GM12878 (cell line): ENCODE results near the gene SEPTIN1. TPM values are rescaled to one million over a fixed set of nuclear protein-coding genes. Genes with fewer than 3 reads are reported as not detected.

Experiments
- CHD2 ChIP-seq: IDR thresholded peaks from 2 replicates; pipeline ENCODE4 v1.6.1; 2011; ENCODE audit warnings: low read depth, low read length, improper control_type of control experiment, borderline replicate concordance
- FOS ChIP-seq: IDR thresholded peaks from 3 replicates; pipeline ENCODE4 v1.6.1; 2011; ENCODE audit warnings: borderline replicate concordance; ENCODE audit not compliant: insufficient read length; ENCODE audit errors: extremely low read depth
- FOXM1 ChIP-seq: IDR thresholded peaks from 2 replicates; pipeline ENCODE4 v1.6.1; 2012; ENCODE audit warnings: low read depth, mild to moderate bottlenecking, inconsistent platforms, low read length, moderate library complexity
- MXI1 ChIP-seq: fragments of 150-350 bp; IDR thresholded peaks from 2 replicates; pipeline ENCODE4 v1.6.1; 2011; ENCODE audit warnings: low read depth, mild to moderate bottlenecking, inconsistent platforms, low read length, improper control_type of control experiment
- SRF ChIP-seq, 2 experiments: IDR thresholded peaks; 2 replicates each; pipeline ENCODE4 v1.6.1; 2011; ENCODE audit warnings: low read depth in 2 of 2, low read length in 2 of 2, mild to moderate bottlenecking in 1 of 2, moderate library complexity in 1 of 2
- SUZ12 ChIP-seq: fragments of 200-600 bp; sonication (generic); IDR thresholded peaks from one replicate; pipeline ENCODE4 v1.6.1; 2018; ENCODE audit warnings: antibody characterized with exemption, mild to moderate bottlenecking; ENCODE audit not compliant: unreplicated experiment
- TBL1XR1 ChIP-seq: IDR thresholded peaks from 2 replicates; pipeline ENCODE4 v1.6.1; 2012; ENCODE audit warnings: low read depth, low read length, improper control_type of control experiment
- YBX1 ChIP-seq: fragments of 450-650 bp; IDR thresholded peaks from 2 replicates; pipeline ENCODE4 v1.6.1; 2016; ENCODE audit warnings: antibody characterized with exemption
- ZNF24 ChIP-seq: fragments of 450-650 bp; IDR thresholded peaks from 2 replicates; pipeline ENCODE4 v1.6.1; 2017; ENCODE audit warnings: antibody characterized with exemption, mild to moderate bottlenecking
- polyA plus RNA-seq, 11 experiments: library from polyadenylated mRNA; depleted of rRNA in 4 of 11; unstranded in 6 of 11; stranded (reverse) in 5 of 11; fragments of >200 nt; fragmentation: Nextera tagmentation in 4 of 11; fragmentation: Illumina TruSeq in 1 of 11; extraction: Ambion mirVana in 4 of 11; extraction: Trizol in 1 of 11; gene quantifications; 1 replicate in 1 of 11; 2 replicates in 10 of 11; pipeline versions ENCODE4 v1.2.1 to v1.2.3, GENCODE V29; 2011 to 2016; ENCODE audit warnings: inconsistent platforms in 2 of 11, missing spikeins in 2 of 11, low read depth in 1 of 11
- total RNA-seq, 4 experiments: library from RNA; depleted of rRNA in 3 of 4; stranded (reverse); fragments of >200 nt in 3 of 4; fragmentation: Illumina TruSeq in 1 of 4; extraction: Trizol in 1 of 4; gene quantifications; 2 replicates each; pipeline versions ENCODE4 v1.2.1 to v1.2.3, GENCODE V29; 2013 to 2021
- TF ChIP-seq, protein P1 (sequence below): fragments of 450-650 bp; formaldehyde crosslinking; IDR thresholded peaks from 2 replicates; pipeline ENCODE4 v1.5.0; 2022; ENCODE audit warnings: mild to moderate bottlenecking, missing genetic modification characterization
- TF ChIP-seq, protein P2 (sequence below): fragments of 150-350 bp; IDR thresholded peaks from 2 replicates; pipeline ENCODE4 v1.6.1; 2016; ENCODE audit warnings: low read depth, low read length
- TF ChIP-seq, protein P3 (sequence below), 3 experiments: IDR thresholded peaks in 2 of 3; conservative IDR thresholded peaks in 1 of 3; 2 replicates each; pipeline ENCODE4 v1.5.1; 2011; ENCODE audit warnings: low read depth in 3 of 3, low read length in 3 of 3, mild to moderate bottlenecking in 3 of 3, control low read depth in 2 of 3, moderate library complexity in 2 of 3, inconsistent platforms in 1 of 3, mixed read lengths in 1 of 3; ENCODE audit not compliant: control insufficient read depth in 2 of 3, insufficient read depth in 1 of 3; ENCODE audit errors: extremely low read depth in 1 of 3
- TF ChIP-seq, protein P4 (sequence below): IDR thresholded peaks from 2 replicates; pipeline ENCODE4 v1.6.1; 2012; ENCODE audit warnings: low read depth, low read length, improper control_type of control experiment
- TF ChIP-seq, protein P5 (sequence below): IDR thresholded peaks from 2 replicates; pipeline ENCODE4 v1.6.1; 2011; ENCODE audit warnings: low read depth, mild to moderate bottlenecking, low read length, moderate library complexity, borderline replicate concordance; ENCODE audit errors: extremely low read depth
- TF ChIP-seq, protein P6 (sequence below): IDR thresholded peaks from 2 replicates; pipeline ENCODE4 v1.6.1; 2012; ENCODE audit warnings: low read depth, low read length, improper control_type of control experiment
- TF ChIP-seq, protein P7 (sequence below): IDR thresholded peaks from 2 replicates; pipeline ENCODE4 v1.6.1; 2012; ENCODE audit warnings: low read depth, low read length, improper control_type of control experiment

Gene SEPTIN1
- total and polyA plus RNA-seq, 10 of the 15 experiments (the other 5 are each of a cell fraction or from before 2014, with no cell fraction given), result 2.8 to 153 (median 94.1) TPM

DNA sequence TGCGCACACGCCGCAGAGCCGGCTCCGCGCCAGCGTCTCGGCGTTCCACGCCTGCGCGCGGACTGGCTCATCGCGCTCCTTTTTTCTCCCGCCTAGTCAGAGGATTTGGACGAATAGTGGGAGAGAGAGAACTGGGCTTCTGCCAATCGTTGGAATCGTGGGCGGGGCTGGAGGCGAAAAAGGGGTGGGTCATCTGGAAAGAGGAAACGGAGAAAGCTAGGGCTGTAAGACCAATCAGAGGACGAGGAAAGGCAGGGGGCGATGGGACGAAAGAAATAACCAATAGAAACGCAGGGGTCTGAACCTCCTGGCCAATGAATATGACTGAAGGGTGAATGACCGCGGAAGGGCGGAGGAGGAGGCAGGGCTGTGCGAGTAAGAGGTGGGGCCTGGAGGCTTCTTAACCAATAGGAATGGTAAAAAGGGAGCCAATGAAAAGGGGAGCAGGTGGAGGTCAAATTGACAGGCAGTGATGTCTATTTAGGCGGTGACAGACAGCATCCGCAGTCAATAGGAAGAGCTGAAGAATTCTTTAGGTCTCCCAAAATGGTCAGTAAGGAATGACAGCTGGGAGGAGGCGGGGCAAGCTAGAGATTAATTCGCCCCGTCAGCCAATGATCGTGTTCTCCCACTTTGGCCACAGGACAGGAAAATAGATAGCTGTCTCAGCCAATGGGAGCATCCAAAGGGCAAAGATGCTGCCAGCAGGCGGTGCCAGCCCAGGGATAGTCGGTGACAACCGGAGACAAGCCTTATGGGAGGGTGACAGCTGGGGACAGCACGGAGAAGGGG is 11.7 kb downstream of the SEPTIN1 start, which contains the start of gene TBC1D10B (continued):
- TF ChIP-seq, protein P1, sequence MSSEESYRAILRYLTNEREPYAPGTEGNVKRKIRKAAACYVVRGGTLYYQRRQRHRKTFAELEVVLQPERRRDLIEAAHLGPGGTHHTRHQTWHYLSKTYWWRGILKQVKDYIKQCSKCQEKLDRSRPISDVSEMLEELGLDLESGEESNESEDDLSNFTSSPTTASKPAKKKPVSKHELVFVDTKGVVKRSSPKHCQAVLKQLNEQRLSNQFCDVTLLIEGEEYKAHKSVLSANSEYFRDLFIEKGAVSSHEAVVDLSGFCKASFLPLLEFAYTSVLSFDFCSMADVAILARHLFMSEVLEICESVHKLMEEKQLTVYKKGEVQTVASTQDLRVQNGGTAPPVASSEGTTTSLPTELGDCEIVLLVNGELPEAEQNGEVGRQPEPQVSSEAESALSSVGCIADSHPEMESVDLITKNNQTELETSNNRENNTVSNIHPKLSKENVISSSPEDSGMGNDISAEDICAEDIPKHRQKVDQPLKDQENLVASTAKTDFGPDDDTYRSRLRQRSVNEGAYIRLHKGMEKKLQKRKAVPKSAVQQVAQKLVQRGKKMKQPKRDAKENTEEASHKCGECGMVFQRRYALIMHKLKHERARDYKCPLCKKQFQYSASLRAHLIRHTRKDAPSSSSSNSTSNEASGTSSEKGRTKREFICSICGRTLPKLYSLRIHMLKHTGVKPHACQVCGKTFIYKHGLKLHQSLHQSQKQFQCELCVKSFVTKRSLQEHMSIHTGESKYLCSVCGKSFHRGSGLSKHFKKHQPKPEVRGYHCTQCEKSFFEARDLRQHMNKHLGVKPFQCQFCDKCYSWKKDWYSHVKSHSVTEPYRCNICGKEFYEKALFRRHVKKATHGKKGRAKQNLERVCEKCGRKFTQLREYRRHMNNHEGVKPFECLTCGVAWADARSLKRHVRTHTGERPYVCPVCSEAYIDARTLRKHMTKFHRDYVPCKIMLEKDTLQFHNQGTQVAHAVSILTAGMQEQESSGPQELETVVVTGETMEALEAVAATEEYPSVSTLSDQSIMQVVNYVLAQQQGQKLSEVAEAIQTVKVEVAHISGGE (CRISPR knock-in tag), result no peak
- TF ChIP-seq, protein P2, sequence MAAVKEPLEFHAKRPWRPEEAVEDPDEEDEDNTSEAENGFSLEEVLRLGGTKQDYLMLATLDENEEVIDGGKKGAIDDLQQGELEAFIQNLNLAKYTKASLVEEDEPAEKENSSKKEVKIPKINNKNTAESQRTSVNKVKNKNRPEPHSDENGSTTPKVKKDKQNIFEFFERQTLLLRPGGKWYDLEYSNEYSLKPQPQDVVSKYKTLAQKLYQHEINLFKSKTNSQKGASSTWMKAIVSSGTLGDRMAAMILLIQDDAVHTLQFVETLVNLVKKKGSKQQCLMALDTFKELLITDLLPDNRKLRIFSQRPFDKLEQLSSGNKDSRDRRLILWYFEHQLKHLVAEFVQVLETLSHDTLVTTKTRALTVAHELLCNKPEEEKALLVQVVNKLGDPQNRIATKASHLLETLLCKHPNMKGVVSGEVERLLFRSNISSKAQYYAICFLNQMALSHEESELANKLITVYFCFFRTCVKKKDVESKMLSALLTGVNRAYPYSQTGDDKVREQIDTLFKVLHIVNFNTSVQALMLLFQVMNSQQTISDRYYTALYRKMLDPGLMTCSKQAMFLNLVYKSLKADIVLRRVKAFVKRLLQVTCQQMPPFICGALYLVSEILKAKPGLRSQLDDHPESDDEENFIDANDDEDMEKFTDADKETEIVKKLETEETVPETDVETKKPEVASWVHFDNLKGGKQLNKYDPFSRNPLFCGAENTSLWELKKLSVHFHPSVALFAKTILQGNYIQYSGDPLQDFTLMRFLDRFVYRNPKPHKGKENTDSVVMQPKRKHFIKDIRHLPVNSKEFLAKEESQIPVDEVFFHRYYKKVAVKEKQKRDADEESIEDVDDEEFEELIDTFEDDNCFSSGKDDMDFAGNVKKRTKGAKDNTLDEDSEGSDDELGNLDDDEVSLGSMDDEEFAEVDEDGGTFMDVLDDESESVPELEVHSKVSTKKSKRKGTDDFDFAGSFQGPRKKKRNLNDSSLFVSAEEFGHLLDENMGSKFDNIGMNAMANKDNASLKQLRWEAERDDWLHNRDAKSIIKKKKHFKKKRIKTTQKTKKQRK, result peak; percentile 93
- TF ChIP-seq TBL1XR1 (0 out of 2 replicates have a peak, but pooled peaks have one; percentile 38), MXI1 (peak; percentile 44), ZNF24 (no peak), CHD2 (peak; percentile 96), SUZ12 (no peak), YBX1 (no peak), SRF (IDR thresholded peaks at IDR 0.05; ENCODE audit: low read depth in 2 of 2, low read length in 2 of 2) (peak; percentile 74 to 94), FOS (peak; percentile 94), FOXM1 (no peak)
- TF ChIP-seq, protein P3, sequence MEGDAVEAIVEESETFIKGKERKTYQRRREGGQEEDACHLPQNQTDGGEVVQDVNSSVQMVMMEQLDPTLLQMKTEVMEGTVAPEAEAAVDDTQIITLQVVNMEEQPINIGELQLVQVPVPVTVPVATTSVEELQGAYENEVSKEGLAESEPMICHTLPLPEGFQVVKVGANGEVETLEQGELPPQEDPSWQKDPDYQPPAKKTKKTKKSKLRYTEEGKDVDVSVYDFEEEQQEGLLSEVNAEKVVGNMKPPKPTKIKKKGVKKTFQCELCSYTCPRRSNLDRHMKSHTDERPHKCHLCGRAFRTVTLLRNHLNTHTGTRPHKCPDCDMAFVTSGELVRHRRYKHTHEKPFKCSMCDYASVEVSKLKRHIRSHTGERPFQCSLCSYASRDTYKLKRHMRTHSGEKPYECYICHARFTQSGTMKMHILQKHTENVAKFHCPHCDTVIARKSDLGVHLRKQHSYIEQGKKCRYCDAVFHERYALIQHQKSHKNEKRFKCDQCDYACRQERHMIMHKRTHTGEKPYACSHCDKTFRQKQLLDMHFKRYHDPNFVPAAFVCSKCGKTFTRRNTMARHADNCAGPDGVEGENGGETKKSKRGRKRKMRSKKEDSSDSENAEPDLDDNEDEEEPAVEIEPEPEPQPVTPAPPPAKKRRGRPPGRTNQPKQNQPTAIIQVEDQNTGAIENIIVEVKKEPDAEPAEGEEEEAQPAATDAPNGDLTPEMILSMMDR (IDR thresholded peaks at IDR 0.05 in 2 of 3, conservative IDR thresholded peaks at IDR 0.05 in 1 of 3; ENCODE audit: control insufficient read depth in 2 of 3, extremely low read depth in 1 of 3, insufficient read depth in 1 of 3, low read depth in 3 of 3, low read length in 3 of 3), result peak in 2 of 3 experiments; percentile 13 to 24; a peak in 3 of 6 replicates
- TF ChIP-seq, protein P4, sequence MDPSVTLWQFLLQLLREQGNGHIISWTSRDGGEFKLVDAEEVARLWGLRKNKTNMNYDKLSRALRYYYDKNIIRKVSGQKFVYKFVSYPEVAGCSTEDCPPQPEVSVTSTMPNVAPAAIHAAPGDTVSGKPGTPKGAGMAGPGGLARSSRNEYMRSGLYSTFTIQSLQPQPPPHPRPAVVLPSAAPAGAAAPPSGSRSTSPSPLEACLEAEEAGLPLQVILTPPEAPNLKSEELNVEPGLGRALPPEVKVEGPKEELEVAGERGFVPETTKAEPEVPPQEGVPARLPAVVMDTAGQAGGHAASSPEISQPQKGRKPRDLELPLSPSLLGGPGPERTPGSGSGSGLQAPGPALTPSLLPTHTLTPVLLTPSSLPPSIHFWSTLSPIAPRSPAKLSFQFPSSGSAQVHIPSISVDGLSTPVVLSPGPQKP, result peak; percentile 70; the same call in 1 of the 2 replicates
- TF ChIP-seq, protein P5, sequence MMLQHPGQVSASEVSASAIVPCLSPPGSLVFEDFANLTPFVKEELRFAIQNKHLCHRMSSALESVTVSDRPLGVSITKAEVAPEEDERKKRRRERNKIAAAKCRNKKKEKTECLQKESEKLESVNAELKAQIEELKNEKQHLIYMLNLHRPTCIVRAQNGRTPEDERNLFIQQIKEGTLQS, result no peak
- TF ChIP-seq, protein P6, sequence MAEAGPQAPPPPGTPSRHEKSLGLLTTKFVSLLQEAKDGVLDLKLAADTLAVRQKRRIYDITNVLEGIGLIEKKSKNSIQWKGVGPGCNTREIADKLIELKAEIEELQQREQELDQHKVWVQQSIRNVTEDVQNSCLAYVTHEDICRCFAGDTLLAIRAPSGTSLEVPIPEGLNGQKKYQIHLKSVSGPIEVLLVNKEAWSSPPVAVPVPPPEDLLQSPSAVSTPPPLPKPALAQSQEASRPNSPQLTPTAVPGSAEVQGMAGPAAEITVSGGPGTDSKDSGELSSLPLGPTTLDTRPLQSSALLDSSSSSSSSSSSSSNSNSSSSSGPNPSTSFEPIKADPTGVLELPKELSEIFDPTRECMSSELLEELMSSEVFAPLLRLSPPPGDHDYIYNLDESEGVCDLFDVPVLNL, result peak; percentile 54; the same call in 1 of the 2 replicates
- TF ChIP-seq, protein P7, sequence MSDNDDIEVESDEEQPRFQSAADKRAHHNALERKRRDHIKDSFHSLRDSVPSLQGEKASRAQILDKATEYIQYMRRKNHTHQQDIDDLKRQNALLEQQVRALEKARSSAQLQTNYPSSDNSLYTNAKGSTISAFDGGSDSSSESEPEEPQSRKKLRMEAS, result no peak
